Keratinocyte (primary cell): ENCODE results near the gene RHEB.

ENCODE experiments used
- CTCF ChIP-seq, 3 experiments: IDR thresholded peaks in 1 of 3; conservative IDR thresholded peaks in 1 of 3; optimal IDR thresholded peaks in 1 of 3; 2 replicates in 2 of 3; 3 replicates in 1 of 3; pipeline versions ENCODE3 to v1.5.1; 2011; ENCODE audit warnings: low read length in 3 of 3, mild to moderate bottlenecking in 3 of 3, moderate library complexity in 2 of 3, control low read depth in 1 of 3, inconsistent platforms in 1 of 3; ENCODE audit not compliant: insufficient read depth in 2 of 3; ENCODE audit errors: extremely low read depth in 1 of 3
- EZH2 ChIP-seq: IDR thresholded peaks from one replicate; pipeline ENCODE4 v1.6.1; 2012; ENCODE audit warnings: inconsistent platforms, mild to moderate bottlenecking, low read length, moderate library complexity

DNA sequence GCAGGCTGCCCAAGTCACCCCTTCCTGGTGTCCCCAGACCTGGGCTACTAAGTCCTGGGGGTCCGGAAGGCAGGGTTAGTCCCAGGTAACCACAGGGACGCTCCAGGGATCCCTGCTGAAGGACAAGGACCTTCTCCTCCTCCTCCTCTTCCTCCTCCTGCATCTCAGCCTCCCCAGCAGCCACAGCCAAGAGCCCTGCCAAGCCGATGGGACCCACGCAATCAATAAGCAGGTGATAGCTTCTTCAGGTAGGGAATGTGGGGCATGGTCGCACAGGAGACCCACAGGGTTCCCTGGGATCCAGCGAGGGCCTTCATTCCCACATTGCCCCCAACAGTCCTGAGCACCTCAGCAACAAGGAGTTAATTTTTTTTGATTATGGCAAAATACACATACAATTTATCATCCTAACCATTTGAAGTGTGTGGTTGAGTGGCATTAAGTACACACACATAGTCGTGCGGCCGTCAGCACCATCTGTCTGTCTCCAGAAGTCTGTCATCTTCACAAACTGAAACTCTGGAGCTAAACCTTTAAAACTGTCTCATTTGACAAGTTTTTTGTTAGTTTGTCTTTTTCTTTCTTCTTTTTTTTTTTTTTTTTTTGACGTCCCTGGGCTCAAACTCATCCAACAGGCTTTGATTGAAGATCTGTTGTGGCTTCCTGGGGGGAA is 91.9 kb downstream of the RHEB start:
- TF ChIP-seq CTCF (optimal IDR thresholded peaks at IDR 0.05 in 1 of 3, IDR thresholded peaks at IDR 0.05 in 1 of 3, conservative IDR thresholded peaks at IDR 0.05 in 1 of 3; ENCODE audit: extremely low read depth in 1 of 3, insufficient read depth in 2 of 3, low read length in 3 of 3): no peak
- TF ChIP-seq EZH2: no peak
